HG03354 (cell line): ENCODE results near the gene ADPRH.
"Not testable (repeated sequence)": the region's sequence is repeated elsewhere in the genome, so short reads cannot be mapped to it uniquely, and the experiment has no call there.

Source experiments
- ATAC-seq: cut with Tn5 transposase; IDR thresholded peaks from one replicate; pipeline ENCODE4 v1.9.1; 2021; ENCODE audit warnings: mild to moderate bottlenecking; ENCODE audit not compliant: unreplicated experiment, poor library complexity, severe bottlenecking

The ADPRH gene

DNA sequence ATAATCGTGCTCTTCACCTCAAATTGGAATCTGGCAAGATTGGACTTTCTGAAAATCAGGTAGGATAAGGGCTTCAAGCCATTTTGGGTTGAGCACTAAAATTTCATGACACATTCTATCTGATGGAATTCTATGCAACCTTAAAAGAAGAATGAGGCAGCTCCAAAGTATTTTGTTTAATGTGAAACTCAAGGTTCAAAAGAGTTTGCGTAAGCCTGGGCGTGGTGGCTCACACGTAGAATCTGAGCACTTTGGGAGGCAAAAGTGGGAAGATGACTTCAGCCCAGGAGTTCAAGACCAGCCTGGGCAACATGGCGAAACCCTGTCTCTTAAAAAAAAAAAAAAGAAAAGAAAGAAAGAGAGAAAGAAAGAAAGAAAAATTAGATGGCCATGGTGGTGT, 14.8 kb downstream of the ADPRH start:
- ATAC-seq: no peak

DNA sequence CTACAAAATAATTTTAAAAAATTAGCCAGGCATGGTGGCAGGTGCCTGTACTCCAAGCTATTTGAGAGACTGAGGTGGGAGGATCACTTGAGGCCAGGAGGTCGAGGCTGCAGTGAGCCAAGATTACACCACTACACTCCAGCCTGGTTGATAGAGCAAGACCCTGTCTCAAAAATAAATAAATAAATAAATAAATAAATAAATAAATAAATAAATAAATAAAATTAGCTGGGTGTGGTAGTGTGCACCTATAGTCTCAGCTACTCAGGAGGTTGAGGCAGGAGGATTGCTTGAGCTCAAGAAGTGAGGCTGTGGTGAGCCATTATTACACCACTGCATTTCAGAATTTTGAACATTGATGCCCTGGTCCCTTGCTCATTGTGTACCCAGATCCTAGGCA, 15.6 kb downstream of the ADPRH start:
- not testable (repeated sequence) for ATAC-seq

DNA sequence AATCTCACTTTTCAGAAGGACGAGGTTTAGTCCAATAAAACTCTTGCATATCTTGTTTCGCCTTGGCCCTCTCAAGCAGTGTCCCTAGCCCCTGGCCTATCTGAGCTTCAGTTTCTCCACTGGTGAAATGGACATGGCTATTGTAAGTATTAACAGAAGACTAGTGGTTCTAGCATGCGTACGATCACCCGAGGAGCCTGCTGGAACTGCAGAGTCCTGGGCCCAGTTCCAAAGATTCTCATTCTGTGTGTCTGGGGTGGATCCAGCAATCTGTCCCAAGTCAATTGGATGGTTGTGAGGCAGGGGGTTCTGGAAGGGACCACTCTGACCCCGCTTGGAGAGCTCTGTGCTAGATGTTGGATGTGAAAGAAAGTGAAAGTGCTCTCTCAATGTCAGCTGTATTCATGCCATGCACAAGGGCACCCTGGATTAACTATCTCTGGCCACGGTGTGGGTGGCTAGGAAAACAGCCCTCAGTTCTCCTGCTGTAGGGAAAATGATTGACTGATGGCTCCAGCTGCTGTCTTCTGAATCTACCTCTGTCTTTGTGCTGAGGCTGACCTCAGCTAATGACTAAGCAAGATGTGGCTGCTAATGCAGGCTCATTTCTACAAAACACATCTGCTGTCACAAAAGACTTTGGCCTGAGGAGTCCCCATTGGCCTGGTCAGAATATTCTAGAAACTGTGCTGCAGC, 16.5 kb downstream of the ADPRH start:
- no peak for ATAC-seq

DNA sequence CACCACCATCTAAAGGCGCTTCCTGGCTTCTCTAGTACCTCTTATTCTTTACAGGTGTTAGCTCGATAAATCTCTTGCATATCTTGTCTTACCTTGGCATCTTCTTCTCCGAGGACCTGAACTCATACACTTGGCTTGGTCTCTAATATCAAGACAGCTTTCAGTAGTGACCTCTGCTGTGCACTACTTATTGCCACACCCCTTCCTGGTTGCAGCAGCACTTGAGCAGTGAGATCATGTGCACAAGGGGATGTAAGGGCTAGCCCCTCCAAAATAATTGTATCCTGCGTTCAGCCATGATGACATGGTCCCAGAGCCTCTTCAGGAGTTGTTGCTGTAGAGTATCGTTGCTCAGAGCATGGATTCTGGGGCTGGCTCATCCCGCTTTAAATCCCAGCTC, 17.1 kb downstream of the ADPRH start:
- ATAC-seq: no peak

DNA sequence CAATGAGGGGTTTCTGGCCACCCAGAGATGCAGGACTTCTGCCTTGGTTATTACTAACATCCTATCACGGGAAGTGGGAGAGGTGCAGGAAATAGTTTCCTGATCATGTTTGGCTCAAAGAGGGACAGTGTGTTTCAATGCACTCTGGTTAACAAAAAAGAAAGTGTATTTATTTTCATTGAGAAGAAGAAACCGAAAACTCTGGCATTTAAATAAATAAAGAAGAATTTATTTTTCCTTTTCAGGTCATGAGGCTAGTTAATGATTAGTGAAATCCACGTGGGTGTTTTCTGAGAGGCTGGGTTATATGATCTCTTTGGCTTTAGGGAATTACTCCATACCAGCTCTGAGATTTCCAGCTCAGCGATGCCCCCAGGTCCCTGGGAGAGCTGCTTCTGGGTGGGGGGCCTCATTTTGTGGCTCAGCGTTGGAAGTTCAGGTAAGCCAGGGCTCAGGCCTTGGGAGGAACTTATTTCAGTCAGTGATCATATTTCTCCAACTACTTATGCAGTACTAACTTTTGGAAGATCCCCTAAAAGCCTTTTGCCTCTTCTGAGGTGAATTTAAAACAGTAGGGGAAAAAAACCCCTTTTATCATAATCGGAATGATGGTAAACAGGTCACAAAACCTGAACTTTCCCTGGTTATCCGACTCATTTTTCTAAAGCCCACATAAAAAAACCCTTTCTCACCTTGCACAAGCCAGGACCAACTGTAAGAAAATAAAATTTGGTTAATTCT, 18.4 kb downstream of the ADPRH start, which contains the start of gene PLA1A:
PLA1A (plus strand) TSS at position 338 of the 741 bp plus-strand sequence; CDS start at position 367, 29 bp downstream.
- ATAC-seq: no peak

DNA sequence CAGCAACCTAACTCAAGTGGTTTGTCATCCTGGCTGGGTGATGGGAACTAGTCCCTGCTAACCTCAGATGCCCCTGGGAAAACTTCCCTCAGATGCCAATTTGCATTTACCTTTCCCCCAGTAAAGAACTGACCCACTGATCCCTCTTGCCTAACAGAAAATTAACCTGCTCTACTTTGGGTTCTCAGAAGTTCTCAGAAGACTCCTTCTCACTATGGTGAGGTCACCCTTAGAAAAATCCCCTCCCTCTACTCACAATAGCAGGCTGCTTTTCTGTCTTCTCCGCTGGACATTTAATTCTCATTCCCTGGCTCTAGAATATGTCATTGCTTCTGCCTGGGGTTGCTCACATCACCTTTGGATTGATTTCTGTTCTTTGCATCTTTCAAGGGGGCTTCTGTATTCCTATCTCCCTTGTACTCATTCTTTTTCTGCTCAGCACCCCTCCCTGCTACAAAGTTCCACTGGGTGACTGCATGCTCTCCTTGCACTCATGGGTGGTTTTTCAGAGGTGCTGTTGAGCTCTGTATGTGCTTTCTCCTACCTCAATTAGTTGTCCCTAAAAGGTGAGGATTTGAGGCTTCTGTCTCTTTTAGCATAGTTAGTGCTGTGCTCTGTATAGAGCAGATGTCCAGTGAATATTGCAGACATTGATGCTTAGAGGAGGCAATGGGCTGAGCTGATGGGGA, 19.3 kb downstream of the ADPRH start:
- peak; percentile 49 for ATAC-seq

DNA sequence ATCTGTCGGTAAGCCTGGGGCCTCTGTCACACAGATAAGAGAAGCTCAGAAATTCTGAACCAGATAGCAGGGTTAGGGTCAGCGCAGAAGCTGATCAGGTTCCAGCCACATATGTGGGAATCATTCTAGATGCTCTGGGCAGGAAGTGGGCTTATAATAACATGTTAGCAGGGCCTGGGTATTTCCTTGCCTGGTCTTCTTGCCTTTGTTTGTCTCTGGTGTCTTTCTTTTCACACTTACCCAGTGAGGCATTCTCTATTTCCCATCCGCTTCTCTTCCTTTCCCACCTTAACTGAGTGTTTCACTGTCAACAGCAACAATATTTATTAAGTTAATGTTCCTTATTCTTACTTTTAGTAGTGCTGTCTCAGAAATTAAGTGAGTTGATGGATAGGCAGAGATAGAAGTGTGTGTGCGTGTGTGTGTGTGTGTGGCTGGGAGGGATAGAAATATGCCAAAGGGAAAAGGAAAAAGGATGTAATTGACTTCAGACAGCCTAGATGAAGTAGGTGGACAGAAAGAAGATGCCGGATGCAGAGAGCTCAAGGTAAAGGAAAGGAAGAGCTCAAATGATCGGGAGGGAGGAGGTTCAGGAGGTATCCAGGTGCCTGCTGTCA, 20.4 kb downstream of the ADPRH start:
- no peak for ATAC-seq

DNA sequence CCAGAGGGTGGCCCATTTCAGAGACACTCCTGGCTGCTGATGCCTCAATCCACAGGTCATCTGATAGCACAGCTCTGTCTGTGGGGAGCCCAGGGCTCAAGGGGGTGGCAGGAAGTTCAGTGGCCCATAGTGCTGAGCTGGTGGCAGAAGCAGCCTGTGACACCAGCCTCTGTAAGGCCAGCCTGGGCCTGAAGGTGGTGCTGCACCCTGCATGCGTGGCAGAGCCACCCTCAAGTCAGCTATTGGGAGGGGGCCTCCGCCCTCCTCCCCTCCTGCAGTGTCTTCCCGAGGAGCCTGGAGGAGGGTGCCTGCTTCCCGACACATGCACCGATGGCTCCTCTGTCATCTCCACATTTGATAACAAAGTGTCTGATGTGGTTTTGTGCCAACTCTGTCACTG, 21.4 kb downstream of the ADPRH start:
- peak; percentile 75 for ATAC-seq

DNA sequence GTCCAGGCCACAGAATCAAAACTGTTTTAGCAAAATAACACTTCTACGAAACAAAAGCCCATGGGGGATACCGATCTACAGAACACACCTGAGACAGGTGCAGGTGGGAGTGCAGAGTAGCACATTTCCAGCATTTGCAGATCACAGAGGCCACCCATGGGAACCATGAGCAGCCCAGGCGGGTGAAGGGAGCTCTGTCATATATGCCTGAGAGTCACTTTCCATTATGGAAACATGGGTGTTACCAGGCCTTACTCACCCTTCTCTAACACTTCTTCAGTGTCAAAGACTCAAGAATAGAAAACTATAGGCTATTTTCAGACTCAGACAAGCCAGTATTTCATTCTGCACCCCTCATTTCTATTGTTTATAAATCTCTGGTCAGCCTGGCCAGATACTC, 21.9 kb downstream of the ADPRH start:
- peak; percentile 22 for ATAC-seq

GRCh38 chr3:119602676-119603075, 23.4 kb downstream of the ADPRH start:
- ATAC-seq: no peak

DNA sequence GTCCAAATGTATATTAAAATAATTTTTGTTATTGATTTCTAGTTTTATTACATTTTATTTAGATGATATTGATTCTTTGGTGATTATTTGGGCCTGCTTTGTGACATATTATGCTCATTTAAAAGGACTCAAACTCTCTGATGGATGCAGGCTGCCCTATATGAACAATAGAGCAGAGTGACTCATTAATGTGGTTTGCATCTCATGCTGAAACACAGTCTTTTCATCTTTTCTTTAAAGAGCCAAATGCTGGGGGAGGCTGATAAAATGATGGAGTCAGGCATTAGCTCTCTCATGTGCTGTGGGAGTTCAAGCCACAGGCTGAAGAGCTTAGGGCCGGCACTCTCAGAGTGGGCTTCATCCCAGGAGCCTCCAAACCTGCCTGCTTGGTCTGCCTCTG, 25.6 kb downstream of the ADPRH start:
- no peak for ATAC-seq

- ATAC-seq: no peak
Observed at GRCh38 chr3:119608405-119609000, 29.2 kb downstream of the ADPRH start.

GRCh38 chr3:119609301-119609700, 30.0 kb downstream of the ADPRH start:
- ATAC-seq: no peak

- ATAC-seq: no peak
Observed at GRCh38 chr3:119611664-119612063, 32.4 kb downstream of the ADPRH start.

DNA sequence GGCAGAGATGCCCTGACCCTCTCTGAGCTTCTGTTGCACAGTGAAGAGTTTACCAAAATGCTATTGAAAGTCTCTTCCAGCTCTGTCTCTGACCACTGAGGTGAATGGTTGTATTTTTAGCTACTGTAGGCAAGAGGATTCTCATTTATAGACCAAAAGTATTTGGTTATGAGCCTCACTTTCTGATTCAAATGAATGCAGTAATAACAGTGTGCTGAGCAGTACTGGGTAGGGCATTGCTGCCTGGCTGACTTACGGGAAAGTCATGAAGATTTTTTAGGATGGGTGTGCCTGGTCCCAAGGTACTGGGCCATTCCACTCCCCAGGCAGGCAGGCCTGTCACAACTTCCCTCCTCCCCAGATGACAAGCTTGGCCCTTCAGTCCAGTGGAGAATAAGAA, 33.9 kb downstream of the ADPRH start:
- no peak for ATAC-seq

DNA sequence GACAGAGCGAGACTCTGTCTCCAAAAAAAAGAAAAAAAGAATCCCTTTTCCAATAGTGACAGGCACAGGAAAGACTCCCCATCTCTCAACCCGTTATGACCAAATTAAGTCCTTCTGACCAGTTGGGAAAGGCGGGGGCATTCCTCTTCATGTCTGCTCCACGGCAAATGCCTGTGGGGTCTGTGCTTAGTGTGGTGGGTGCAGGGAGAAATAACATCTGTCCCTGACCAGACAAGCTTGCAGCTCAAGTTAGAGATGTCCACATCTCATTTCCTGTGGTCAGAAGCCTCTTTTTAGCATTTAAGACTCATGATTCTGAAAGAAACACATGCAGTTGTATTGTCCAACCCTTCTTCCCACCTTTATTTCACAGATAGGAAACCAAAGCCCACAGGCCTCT, 34.6 kb downstream of the ADPRH start:
- no peak for ATAC-seq

GRCh38 chr3:119616056-119616455, 36.8 kb downstream of the ADPRH start:
- ATAC-seq: no peak

DNA sequence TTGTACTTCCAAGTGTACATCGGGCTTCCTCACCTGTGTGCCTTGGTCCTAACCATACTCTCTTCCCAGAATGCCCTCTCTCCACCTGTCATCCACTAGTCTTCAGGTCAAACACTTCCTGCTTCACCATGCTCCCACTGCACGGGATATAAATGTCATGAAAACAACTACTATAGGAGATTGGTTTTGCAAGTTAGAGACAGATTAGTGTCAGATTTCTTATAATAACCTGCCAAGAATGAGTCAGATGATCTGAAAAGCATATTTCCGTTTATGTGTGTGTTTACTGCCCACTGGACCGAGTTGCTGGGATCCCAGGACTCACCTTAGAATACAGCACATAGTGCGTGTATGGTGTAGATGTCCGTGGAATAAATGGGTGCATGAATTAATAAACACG, 39.8 kb downstream of the ADPRH start:
- no peak for ATAC-seq

DNA sequence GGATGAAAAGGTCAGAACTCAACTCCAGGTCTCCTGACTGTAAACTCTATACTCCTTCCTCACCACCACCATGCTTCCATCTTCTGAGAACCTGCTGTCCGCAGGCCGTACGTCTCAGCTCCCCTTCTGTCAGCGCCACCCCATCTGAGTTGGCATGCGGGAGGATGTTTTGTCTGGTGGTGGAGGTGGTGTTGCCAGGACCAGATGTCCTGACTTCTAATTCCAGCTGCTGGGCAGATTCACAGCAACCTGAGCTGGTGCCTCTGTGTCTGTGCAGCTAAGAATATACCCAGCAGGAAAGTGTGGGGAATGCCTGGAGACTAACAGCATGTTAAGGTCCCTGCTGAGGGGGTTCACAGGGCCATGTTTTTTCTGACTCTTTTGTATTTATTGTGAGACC, 41.6 kb downstream of the ADPRH start:
- no peak for ATAC-seq
